Measurements from ENCODE around the gene U2AF1L4.
"Not testable (repeated sequence)": the region's sequence is repeated elsewhere in the genome, so short reads cannot be mapped to it uniquely, and the experiment has no call there.

The U2AF1L4 gene

DNA sequence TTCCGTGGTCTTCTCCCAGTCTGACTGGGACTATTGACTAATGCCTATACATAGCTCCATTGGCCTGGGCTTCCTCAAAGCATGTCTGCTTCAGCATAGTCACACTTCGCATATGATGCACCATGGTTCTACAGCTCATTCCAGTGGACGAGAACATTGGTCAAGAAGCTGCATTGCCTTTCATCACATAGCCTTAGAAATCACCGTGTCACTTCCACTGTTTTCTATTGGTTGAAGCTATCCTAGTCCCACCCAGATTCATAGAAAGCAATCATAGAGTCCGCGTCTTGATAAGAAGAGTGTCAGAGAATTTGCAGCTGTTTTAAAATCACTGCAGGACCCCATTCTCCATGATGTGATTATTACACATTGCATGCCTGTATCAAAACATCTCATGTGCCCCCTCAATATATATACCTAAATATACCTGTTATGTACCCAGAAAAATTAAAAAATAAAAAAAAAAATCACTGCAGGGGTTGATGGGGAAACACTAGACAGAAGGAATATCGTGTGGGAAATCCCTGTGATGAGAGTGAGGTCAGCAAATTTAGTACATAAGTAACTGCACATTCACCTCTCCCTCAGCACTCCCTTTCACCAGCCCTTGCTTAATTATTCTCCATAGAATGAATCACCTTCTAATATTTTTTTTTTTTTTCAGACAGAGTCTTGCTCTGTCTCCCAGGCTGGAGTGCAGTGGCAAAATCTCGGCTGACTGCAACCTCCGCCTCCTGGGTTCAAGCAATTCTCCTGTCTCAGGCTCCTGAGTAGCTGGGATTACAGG lies 28.0 kb upstream of the U2AF1L4 start:
- DNase-seq (ENCODE audit: low spot score) (no peak), ATAC-seq (ENCODE audit: low read depth) (no peak)
- no peak overlapping the region for H3K27ac ChIP-seq (ENCODE audit: poor library complexity, severe bottlenecking)
- H3K4me3 ChIP-seq (ENCODE audit: severe bottlenecking) = no peak overlapping the region
- H3K9me3 ChIP-seq (ENCODE audit: severe bottlenecking) = peaks cover 2% of the 10 kb centered on the region
- H3K4me1 ChIP-seq (ENCODE audit: insufficient read depth, poor library complexity, severe bottlenecking) = peaks cover 3% of the 10 kb centered on the region
- H3K27me3 ChIP-seq (ENCODE audit: insufficient read depth, poor library complexity, severe bottlenecking) = no peaks in the 10 kb centered on the region
- H3K36me3 ChIP-seq (ENCODE audit: low read depth) = no peaks in the 10 kb centered on the region
- TF ChIP-seq, protein P1, sequence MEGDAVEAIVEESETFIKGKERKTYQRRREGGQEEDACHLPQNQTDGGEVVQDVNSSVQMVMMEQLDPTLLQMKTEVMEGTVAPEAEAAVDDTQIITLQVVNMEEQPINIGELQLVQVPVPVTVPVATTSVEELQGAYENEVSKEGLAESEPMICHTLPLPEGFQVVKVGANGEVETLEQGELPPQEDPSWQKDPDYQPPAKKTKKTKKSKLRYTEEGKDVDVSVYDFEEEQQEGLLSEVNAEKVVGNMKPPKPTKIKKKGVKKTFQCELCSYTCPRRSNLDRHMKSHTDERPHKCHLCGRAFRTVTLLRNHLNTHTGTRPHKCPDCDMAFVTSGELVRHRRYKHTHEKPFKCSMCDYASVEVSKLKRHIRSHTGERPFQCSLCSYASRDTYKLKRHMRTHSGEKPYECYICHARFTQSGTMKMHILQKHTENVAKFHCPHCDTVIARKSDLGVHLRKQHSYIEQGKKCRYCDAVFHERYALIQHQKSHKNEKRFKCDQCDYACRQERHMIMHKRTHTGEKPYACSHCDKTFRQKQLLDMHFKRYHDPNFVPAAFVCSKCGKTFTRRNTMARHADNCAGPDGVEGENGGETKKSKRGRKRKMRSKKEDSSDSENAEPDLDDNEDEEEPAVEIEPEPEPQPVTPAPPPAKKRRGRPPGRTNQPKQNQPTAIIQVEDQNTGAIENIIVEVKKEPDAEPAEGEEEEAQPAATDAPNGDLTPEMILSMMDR (IDR thresholded peaks at IDR 0.05; ENCODE audit: poor library complexity, severe bottlenecking) = no peak

DNA sequence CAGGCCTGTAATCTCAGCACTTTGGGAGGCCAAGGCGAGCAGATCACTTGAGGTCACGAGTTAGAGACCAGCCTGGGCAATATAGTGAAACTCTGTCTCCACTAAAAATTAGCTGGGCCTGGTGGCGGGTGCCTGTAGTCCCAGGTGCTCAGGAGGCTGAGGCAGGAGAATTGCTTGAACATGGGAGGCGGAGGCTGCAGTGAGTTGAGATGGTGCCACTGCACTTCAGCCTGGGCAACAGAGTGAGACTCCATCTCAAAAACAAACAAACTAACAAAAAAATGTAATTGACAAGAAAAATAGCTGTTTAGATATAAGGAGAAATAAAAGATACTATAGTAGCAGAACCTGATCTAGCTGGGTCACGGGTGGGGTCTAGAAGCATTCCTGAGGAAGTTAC lies 27.1 kb upstream of the U2AF1L4 start:
- ATAC-seq (ENCODE audit: low read depth); H3K27me3 ChIP-seq (ENCODE audit: insufficient read depth, poor library complexity, severe bottlenecking); H3K27ac ChIP-seq (ENCODE audit: poor library complexity, severe bottlenecking); H3K4me3 ChIP-seq (ENCODE audit: severe bottlenecking); DNase-seq (ENCODE audit: low spot score); H3K9me3 ChIP-seq (ENCODE audit: severe bottlenecking); H3K4me1 ChIP-seq (ENCODE audit: insufficient read depth, poor library complexity, severe bottlenecking); H3K36me3 ChIP-seq (ENCODE audit: low read depth): not testable (repeated sequence)

DNA sequence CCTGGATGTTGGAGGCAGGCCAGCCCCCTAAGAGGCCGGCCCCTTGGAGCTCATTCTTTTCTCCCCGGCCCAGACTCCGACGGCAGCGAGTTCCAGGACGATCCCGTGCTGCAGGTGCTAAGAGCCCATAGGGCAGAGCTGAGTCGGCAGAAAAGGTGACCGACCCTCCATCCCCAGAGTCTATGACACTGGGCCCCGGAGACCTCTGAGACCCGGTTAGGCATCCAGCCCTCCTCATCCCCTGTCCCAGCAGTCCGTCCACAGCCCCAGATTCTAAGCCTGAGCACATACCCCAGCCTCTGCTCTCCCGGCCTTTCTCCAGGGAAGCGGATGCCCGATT lies 22.8 kb upstream of the U2AF1L4 start:
- DNase-seq (ENCODE audit: low spot score) (peak; percentile 40), ATAC-seq (ENCODE audit: low read depth) (no peak)
- TF ChIP-seq, protein P1 (IDR thresholded peaks at IDR 0.05; ENCODE audit: poor library complexity, severe bottlenecking) = no peak
- Histone ChIP-seq H3K27me3 (ENCODE audit: insufficient read depth, poor library complexity, severe bottlenecking) (no peaks in the 10 kb centered on the region), H3K4me1 (ENCODE audit: insufficient read depth, poor library complexity, severe bottlenecking) (no peaks in the 10 kb centered on the region), H3K9me3 (ENCODE audit: severe bottlenecking) (peaks cover 2% of the 10 kb centered on the region), H3K36me3 (ENCODE audit: low read depth) (peaks cover 18% of the 10 kb centered on the region), H3K27ac (ENCODE audit: poor library complexity, severe bottlenecking) (no peak overlapping the region), H3K4me3 (ENCODE audit: severe bottlenecking) (no peak overlapping the region)

DNA sequence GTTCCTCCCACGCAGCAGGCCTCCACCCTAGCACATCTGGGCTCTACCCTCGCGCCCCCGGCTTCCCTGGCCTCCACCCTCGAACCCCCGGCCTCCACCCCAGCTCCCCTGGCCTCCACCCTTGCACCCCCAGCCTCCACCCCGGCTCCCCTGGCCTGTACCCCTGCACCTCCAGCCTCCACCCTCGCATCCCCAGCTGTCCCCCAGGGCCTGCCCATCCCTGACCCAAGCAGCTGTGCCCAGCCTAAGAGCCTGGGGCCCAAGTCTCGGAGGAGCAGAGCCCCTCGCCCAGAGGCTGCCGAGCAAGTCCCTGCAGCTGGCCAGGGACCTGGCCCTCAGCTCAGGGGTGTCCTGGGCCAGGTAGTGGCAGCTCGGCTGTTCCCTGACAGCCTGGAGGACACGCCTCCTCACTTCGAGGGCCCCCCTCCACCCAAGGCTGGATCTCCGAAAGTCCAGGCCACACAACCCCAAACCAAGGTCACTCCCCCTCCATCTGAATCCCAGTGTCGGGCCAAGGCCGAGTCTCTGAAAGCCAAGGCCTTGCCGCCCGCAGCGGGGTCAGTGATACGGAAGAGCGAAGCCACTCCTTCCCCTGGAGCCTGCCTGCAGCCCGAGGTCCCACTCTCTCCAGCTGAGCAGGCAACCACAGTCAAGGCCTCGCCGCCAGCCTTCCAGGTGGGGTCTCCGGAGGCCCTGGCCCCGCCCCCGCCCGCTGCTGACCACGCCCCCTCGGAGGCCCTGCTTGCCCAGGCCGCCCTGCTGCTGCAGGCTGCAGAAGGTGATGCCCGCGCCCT lies 22.3 kb upstream of the U2AF1L4 start:
- Histone ChIP-seq H3K9me3 (ENCODE audit: severe bottlenecking) (peaks cover 2% of the 10 kb centered on the region), H3K4me3 (ENCODE audit: severe bottlenecking) (no peak overlapping the region), H3K27me3 (ENCODE audit: insufficient read depth, poor library complexity, severe bottlenecking) (no peaks in the 10 kb centered on the region), H3K36me3 (ENCODE audit: low read depth) (peaks cover 21% of the 10 kb centered on the region), H3K27ac (ENCODE audit: poor library complexity, severe bottlenecking) (no peak overlapping the region), H3K4me1 (ENCODE audit: insufficient read depth, poor library complexity, severe bottlenecking) (no peaks in the 10 kb centered on the region)
- no peak for ATAC-seq (ENCODE audit: low read depth)
- peak; percentile 58 for DNase-seq (ENCODE audit: low spot score)
- TF ChIP-seq, protein P1 (IDR thresholded peaks at IDR 0.05; ENCODE audit: poor library complexity, severe bottlenecking) = no peak

DNA sequence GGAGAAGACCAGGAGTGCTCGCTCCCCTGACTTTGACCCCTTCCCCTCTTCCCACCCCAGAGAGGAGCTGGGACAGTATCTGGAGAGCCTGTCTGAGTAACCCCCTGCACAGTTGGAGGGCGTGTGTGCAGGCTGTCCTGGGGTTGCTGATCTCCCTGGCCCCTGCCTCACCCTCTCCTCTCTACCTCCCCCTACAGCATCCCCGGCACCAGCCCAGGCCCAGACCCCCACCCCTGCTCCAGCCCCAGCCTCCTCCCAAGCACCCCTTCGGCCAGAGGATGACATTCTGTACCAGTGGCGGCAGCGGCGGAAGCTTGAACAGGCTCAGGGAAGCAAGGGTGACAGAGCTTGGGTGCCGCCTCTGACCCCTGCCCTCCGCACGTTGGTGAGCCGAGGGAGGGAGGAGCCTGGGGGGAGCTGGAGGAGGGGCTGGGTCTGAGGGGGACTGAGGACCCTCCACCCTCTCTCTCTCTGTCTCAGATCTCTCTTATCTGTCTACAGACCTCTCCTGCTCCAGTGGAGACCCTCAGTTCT lies 21.4 kb upstream of the U2AF1L4 start:
- Histone ChIP-seq H3K27me3 (ENCODE audit: insufficient read depth, poor library complexity, severe bottlenecking) (no peaks in the 10 kb centered on the region), H3K4me3 (ENCODE audit: severe bottlenecking) (no peak overlapping the region), H3K4me1 (ENCODE audit: insufficient read depth, poor library complexity, severe bottlenecking) (no peaks in the 10 kb centered on the region), H3K27ac (ENCODE audit: poor library complexity, severe bottlenecking) (no peak overlapping the region), H3K9me3 (ENCODE audit: severe bottlenecking) (peaks cover 2% of the 10 kb centered on the region), H3K36me3 (ENCODE audit: low read depth) (peaks cover 28% of the 10 kb centered on the region)
- ATAC-seq (ENCODE audit: low read depth) (no peak), DNase-seq (ENCODE audit: low spot score) (no peak)
- TF ChIP-seq, protein P1 (IDR thresholded peaks at IDR 0.05; ENCODE audit: poor library complexity, severe bottlenecking) = no peak
